IMR-90 (cell line): ENCODE results near the gene ESM1. TPM values are rescaled to one million over a fixed set of nuclear protein-coding genes. Genes with fewer than 3 reads are reported as not detected.

Experiments used
- ATAC-seq: fragments of 200-7000 bp; cut with Tn5 transposase; 2 replicates; pipeline ENCODE4 v1.9.1; 2020; ENCODE audit warnings: low read depth, mild to moderate bottlenecking, moderate library complexity
- BruUV-seq: library from RNA; stranded (reverse); fragments of 400-500 nt; replicated peaks from 2 replicates; lab custom pipeline; 2021; lab: Mats Ljungman, UMichigan
- CTCF ChIA-PET: fragments of 300-600 bp; formaldehyde crosslinking; extraction: SDS; loops from one replicate; lab custom pipeline; 2021; ENCODE audit warnings: antibody characterized with exemption; lab: Yijun Ruan, JAX
- POLR2A ChIA-PET: fragments of 300-600 bp; sonication (Branson Sonifier 250); formaldehyde crosslinking; loops from one replicate; lab custom pipeline; 2022; ENCODE audit warnings: antibody characterized with exemption; ENCODE audit not compliant: unreplicated experiment; lab: Charles Lee
- DNase-seq: peaks from one replicate; pipeline ENCODE4 v3.0.0; 2013
- H2AFZ ChIP-seq: replicated peaks from 2 replicates; pipeline ENCODE3; 2013; ENCODE audit warnings: low read length, mild to moderate bottlenecking; ENCODE audit not compliant: poor library complexity
- H2AK5ac ChIP-seq: 2 replicates; pipeline ENCODE4 v1.6.1; 2013; ENCODE audit warnings: low read depth, low read length, inconsistent platforms
- H2AK9ac ChIP-seq: replicated peaks from 2 replicates; pipeline ENCODE3; 2013; ENCODE audit warnings: mild to moderate bottlenecking, low read depth, low read length, moderate library complexity; ENCODE audit not compliant: poor library complexity
- H2BK120ac ChIP-seq: 2 replicates; pipeline ENCODE4 v1.6.1; 2013; ENCODE audit warnings: low read depth, low read length, inconsistent platforms
- H2BK15ac ChIP-seq: 3 replicates; pipeline ENCODE4 v1.6.1; 2013; ENCODE audit warnings: low read depth, low read length, inconsistent platforms
- H2BK20ac ChIP-seq: 2 replicates; pipeline ENCODE4 v1.6.1; 2013; ENCODE audit warnings: low read depth, mild to moderate bottlenecking, inconsistent platforms, low read length, moderate library complexity
- H2BK5ac ChIP-seq: 2 replicates; pipeline ENCODE4 v1.6.1; 2013; ENCODE audit warnings: mild to moderate bottlenecking, low read depth, low read length, inconsistent platforms; ENCODE audit not compliant: poor library complexity, severe bottlenecking
- H3K14ac ChIP-seq: replicated peaks from 2 replicates; pipeline ENCODE4 v1.6.1; 2013; ENCODE audit warnings: low read depth, low read length, inconsistent platforms
- H3K18ac ChIP-seq: 2 replicates; pipeline ENCODE4 v1.6.1; 2013; ENCODE audit warnings: low read depth, low read length, control low read depth
- H3K23ac ChIP-seq: 2 replicates; pipeline ENCODE4 v1.6.1; 2013; ENCODE audit warnings: low read depth, low read length, inconsistent platforms
- H3K27ac ChIP-seq: 2 replicates; pipeline ENCODE4 v1.5.1; 2013; ENCODE audit warnings: mild to moderate bottlenecking, control low read depth, low read length; ENCODE audit not compliant: insufficient read depth
- H3K27me3 ChIP-seq: 2 replicates; pipeline ENCODE4 v1.6.1; 2013; ENCODE audit warnings: low read length; ENCODE audit not compliant: control insufficient read depth, insufficient read depth
- H3K36me3 ChIP-seq: 2 replicates; pipeline ENCODE4 v1.6.1; 2013; ENCODE audit warnings: low read length, mixed read lengths; ENCODE audit not compliant: control insufficient read depth, insufficient read depth
- H3K4ac ChIP-seq: 2 replicates; pipeline ENCODE4 v1.6.1; 2013; ENCODE audit warnings: low read depth, low read length, inconsistent platforms
- H3K4me1 ChIP-seq: 2 replicates; pipeline ENCODE4 v1.6.1; 2013; ENCODE audit warnings: low read length, mixed read lengths; ENCODE audit not compliant: control insufficient read depth, insufficient read depth
- H3K4me2 ChIP-seq: 2 replicates; pipeline ENCODE4 v1.6.1; 2013; ENCODE audit warnings: low read depth, mild to moderate bottlenecking, control low read depth, low read length, moderate library complexity
- H3K4me3 ChIP-seq: 2 replicates; pipeline ENCODE4 v1.5.1; 2013; ENCODE audit warnings: low read depth, mild to moderate bottlenecking, control low read depth, low read length, moderate library complexity; ENCODE audit not compliant: insufficient read depth
- H3K56ac ChIP-seq: 2 replicates; pipeline ENCODE4 v1.6.1; 2013; ENCODE audit warnings: low read length, inconsistent platforms; ENCODE audit not compliant: insufficient read depth; ENCODE audit errors: extremely low read depth
- H3K79me1 ChIP-seq, 2 experiments: 2 replicates each; pipeline ENCODE4 v1.6.1; 2013; ENCODE audit warnings: low read length in 2 of 2, inconsistent platforms in 1 of 2, low read depth in 1 of 2
- H3K9ac ChIP-seq: 2 replicates; pipeline ENCODE4 v1.6.1; 2013; ENCODE audit warnings: low read depth, low read length, control low read depth
- H3K9me1 ChIP-seq: 2 replicates; pipeline ENCODE4 v1.6.1; 2013; ENCODE audit warnings: low read length, inconsistent platforms; ENCODE audit not compliant: insufficient read depth
- H3K9me3 ChIP-seq: 2 replicates; pipeline ENCODE4 v1.6.1; 2013; ENCODE audit warnings: low read length; ENCODE audit not compliant: control insufficient read depth, insufficient read depth
- H4K20me1 ChIP-seq: 2 replicates; pipeline ENCODE4 v1.6.1; 2013; ENCODE audit warnings: low read length, inconsistent platforms; ENCODE audit not compliant: insufficient read depth
- H4K5ac ChIP-seq: 2 replicates; pipeline ENCODE4 v1.6.1; 2013; ENCODE audit warnings: mild to moderate bottlenecking, low read depth, low read length, control low read depth
- H4K8ac ChIP-seq, 2 experiments: 2 replicates each; pipeline ENCODE4 v1.6.1; 2013; ENCODE audit warnings: low read depth in 2 of 2, low read length in 2 of 2, control low read depth in 1 of 2, inconsistent platforms in 1 of 2
- H4K91ac ChIP-seq: 2 replicates; pipeline ENCODE4 v1.6.1; 2013; ENCODE audit warnings: low read depth, low read length, inconsistent platforms; ENCODE audit not compliant: insufficient read depth
- CHD1 ChIP-seq: IDR thresholded peaks from 2 replicates; pipeline ENCODE4 v1.6.1; 2012; ENCODE audit warnings: low read depth, low read length, improper control_type of control experiment
- ELK1 ChIP-seq: fragments of 150-350 bp; IDR thresholded peaks from 2 replicates; pipeline ENCODE4 v1.6.1; 2016; ENCODE audit warnings: low read depth, mild to moderate bottlenecking, low read length, moderate library complexity, borderline replicate concordance
- FOS ChIP-seq: fragments of 150-350 bp; IDR thresholded peaks from 2 replicates; pipeline ENCODE4 v1.6.1; 2016; ENCODE audit warnings: low read depth, low read length
- MAZ ChIP-seq: IDR thresholded peaks from 2 replicates; pipeline ENCODE4 v1.6.1; 2012; ENCODE audit warnings: low read depth, mild to moderate bottlenecking, low read length, improper control_type of control experiment, moderate library complexity, borderline replicate concordance
- MXI1 ChIP-seq: IDR thresholded peaks from 2 replicates; pipeline ENCODE4 v1.6.1; 2012; ENCODE audit warnings: low read depth, mild to moderate bottlenecking, low read length, moderate library complexity, borderline replicate concordance
- NFE2L2 ChIP-seq: fragments of 150-350 bp; IDR thresholded peaks from 2 replicates; pipeline ENCODE4 v1.6.1; 2016; ENCODE audit warnings: low read depth, mild to moderate bottlenecking, low read length
- POLR2A ChIP-seq: IDR thresholded peaks from 2 replicates; pipeline ENCODE4 v1.6.1; 2012; ENCODE audit warnings: mild to moderate bottlenecking, low read depth, low read length
- SMC3 ChIP-seq: fragments of 150-350 bp; IDR thresholded peaks from 2 replicates; pipeline ENCODE4 v1.6.1; 2016; ENCODE audit warnings: low read depth, mild to moderate bottlenecking, antibody characterized with exemption, low read length, moderate library complexity
- USF2 ChIP-seq: fragments of 150-350 bp; IDR thresholded peaks from 2 replicates; pipeline ENCODE4 v1.6.1; 2017; ENCODE audit warnings: mild to moderate bottlenecking, antibody characterized with exemption, low read length, low read depth
- WGBS, 2 experiments: methylation state at CpG; one replicate each; pipeline versions ENCODE4 v1.1.5 to v1.1.7; 2013; ENCODE audit warnings: missing lambda C conversion rate in 2 of 2; ENCODE audit not compliant: insufficient read length in 1 of 2; ENCODE audit errors: extremely low coverage in 2 of 2; 5-methylcytosine and 5-hydroxymethylcytosine counted together
- dilution Hi-C: fragments of 300-500 bp; cut with HindIII; formaldehyde crosslinking; loops from one replicate; pipeline ENCODE4 v1.14.3; 2018; ENCODE audit warnings: low sequenced_read_pairs; ENCODE audit not compliant: unreplicated experiment
- in situ Hi-C: fragments of 300-500 bp; cut with MboI; formaldehyde crosslinking; loops from 3 replicates; pipeline ENCODE4 v1.14.3; 2019; ENCODE audit warnings: low sequenced_read_pairs, inconsistent platforms, mixed read lengths
- intact Hi-C: fragments of 100-400 bp; cut with micrococcal nuclease; formaldehyde crosslinking; loops from 2 replicates; pipeline ENCODE4 v1.10.0; 2022
- polyA plus RNA-seq, 3 experiments: library from polyadenylated mRNA; depleted of rRNA; stranded (reverse); fragments of >200 nt; gene quantifications; 2 replicates each; pipeline ENCODE4 v1.2.3, GENCODE V29; 2012; ENCODE audit warnings: low replicate concordance in 1 of 3
- total RNA-seq: library from RNA; depleted of rRNA; stranded (reverse); fragments of >200 nt; gene quantifications from 2 replicates; pipeline ENCODE4 v1.2.3, GENCODE V29; 2012

The ESM1 gene
- total and polyA plus RNA-seq, 2 of the 4 experiments (the other 2 are of a cell fraction): 7.1 to 10.2 TPM

GRCh38 chr5:54942064-54942778 lies 43.2 kb downstream of the ESM1 start:
- TF ChIP-seq NFE2L2: no peak
- TF ChIP-seq MAZ: no peak
- TF ChIP-seq MXI1: no peak
- TF ChIP-seq SMC3: no peak
- TF ChIP-seq ELK1: no peak
- TF ChIP-seq USF2: no peak
- no peak for TF ChIP-seq POLR2A
- TF ChIP-seq FOS: no peak
- no peak for TF ChIP-seq CHD1
- H4K8ac ChIP-seq: no peak overlapping the region
- no peak overlapping the region for H3K4me3 ChIP-seq
- no peak overlapping the region for H3K56ac ChIP-seq
- no peak overlapping the region for H4K91ac ChIP-seq
- H3K27ac ChIP-seq: no peak overlapping the region
- H3K9me1 ChIP-seq: no peaks in the 10 kb centered on the region
- H3K4me2 ChIP-seq: no peak overlapping the region
- BruUV-seq: no TSS peak
- no peaks in the 10 kb centered on the region for H3K79me1 ChIP-seq
- H4K5ac ChIP-seq: no peak overlapping the region
- H4K20me1 ChIP-seq: no peaks in the 10 kb centered on the region
- H2AFZ ChIP-seq: no peak overlapping the region
- H3K23ac ChIP-seq: no peak overlapping the region
- H2AK9ac ChIP-seq: no peak overlapping the region
- in situ Hi-C loops: loop anchor here (5.0 kb wide), 1 partner anchor 200 kb away; no protein-coding TSS in a partner anchor
- no peaks in the 10 kb centered on the region for H3K9me3 ChIP-seq
- H2BK15ac ChIP-seq: no peak overlapping the region
- WGBS, 2 experiments: no CpG with 5 or more reads among the region's 9 CpGs
- H2BK20ac ChIP-seq: no peak overlapping the region
- ChIA-PET POLR2A (no interaction called here), CTCF (interaction anchor here (0.6 to 3.0 kb wide), 4 partner anchors 21 to 217 kb away, joined by 3 to 30 read pairs (median 13); partner anchors contain the start of gene GPX8)
- intact Hi-C loops: no loop called here
- H3K4me1 ChIP-seq: no peaks in the 10 kb centered on the region
- peaks cover 42% of the 10 kb centered on the region for H3K27me3 ChIP-seq
- no peak overlapping the region for H3K18ac ChIP-seq
- no peak for ATAC-seq
- no peak overlapping the region for H3K14ac ChIP-seq
- dilution Hi-C loops: loop anchor here (25.0 kb wide), 1 partner anchor 195 kb away; no protein-coding TSS in a partner anchor
- no peak overlapping the region for H2BK120ac ChIP-seq
- no peaks in the 10 kb centered on the region for H3K36me3 ChIP-seq
- DNase-seq: no peak
- no peak overlapping the region for H3K9ac ChIP-seq
- no peak overlapping the region for H2BK5ac ChIP-seq
- H3K4ac ChIP-seq: no peak overlapping the region
- H2AK5ac ChIP-seq: no peak overlapping the region
